Panc1 (cell line): Measurements from ENCODE around the gene DHRS7C. TPM values are rescaled to one million over a fixed set of nuclear protein-coding genes. Genes with fewer than 3 reads are reported as not detected.
A peak's percentile ranks its signal among the peaks of the same experiment; 100 is the strongest.

Source experiments
- ATAC-seq: fragments of 200-7000 bp; cut with Tn5 transposase; 2 replicates; pipeline ENCODE4 v1.9.1; 2020; ENCODE audit warnings: mild to moderate bottlenecking, moderate library complexity
- BruUV-seq: library from RNA; stranded (reverse); fragments of 400-500 nt; replicated peaks from 2 replicates; lab custom pipeline; 2021; lab: Mats Ljungman, UMichigan
- CTCF ChIA-PET: fragments of 300-600 bp; sonication (Branson Sonifier 250); formaldehyde crosslinking; loops from one replicate; lab custom pipeline; 2022; ENCODE audit warnings: antibody characterized with exemption; lab: Charles Lee
- POLR2A ChIA-PET: fragments of 300-600 bp; sonication (Branson Sonifier 250); formaldehyde crosslinking; loops from one replicate; lab custom pipeline; 2022; ENCODE audit warnings: antibody characterized with exemption; lab: Charles Lee
- DNase-seq: peaks from one replicate; pipeline ENCODE4 v3.0.0-alpha.2; 2010; ENCODE audit warnings: low read depth, low spot score
- H3K27ac ChIP-seq: 2 replicates; pipeline ENCODE4 v1.5.1; 2011; ENCODE audit warnings: mild to moderate bottlenecking, low read length, inconsistent platforms
- H3K27me3 ChIP-seq: fragments of 200-500 bp; sonication (Bioruptor generic); 2 replicates; pipeline ENCODE4 v1.6.0; 2014; ENCODE audit warnings: low read length, inconsistent platforms; ENCODE audit not compliant: control insufficient read depth, insufficient read depth
- H3K36me3 ChIP-seq: fragments of 200-500 bp; sonication (Bioruptor generic); 2 replicates; pipeline ENCODE4 v1.5.1; 2014; ENCODE audit warnings: inconsistent platforms, mild to moderate bottlenecking, low read length, moderate library complexity; ENCODE audit not compliant: control insufficient read depth, insufficient read depth
- H3K4me1 ChIP-seq: 2 replicates; pipeline ENCODE4 v1.5.1; 2011; ENCODE audit warnings: inconsistent platforms, mild to moderate bottlenecking, low read length, moderate library complexity; ENCODE audit not compliant: control insufficient read depth, insufficient read depth
- H3K4me3 ChIP-seq, 2 experiments: 2 replicates each; pipeline ENCODE4 v1.5.1; 2011 to 2012; ENCODE audit warnings: low read depth in 2 of 2, low read length in 2 of 2, mild to moderate bottlenecking in 2 of 2, inconsistent platforms in 1 of 2, moderate library complexity in 1 of 2
- H3K9me3 ChIP-seq: fragments of 200-500 bp; sonication (Bioruptor generic); 2 replicates; pipeline ENCODE4 v1.5.1; 2014; ENCODE audit warnings: low read depth, mild to moderate bottlenecking, inconsistent platforms, low read length, moderate library complexity; ENCODE audit not compliant: control insufficient read depth, insufficient read depth
- POLR2AphosphoS5 ChIP-seq: IDR thresholded peaks from 2 replicates; pipeline ENCODE4 v1.6.1; 2012; ENCODE audit warnings: mild to moderate bottlenecking, low read depth, low read length, moderate library complexity
- REST ChIP-seq, 2 experiments: IDR thresholded peaks; 2 replicates each; pipeline ENCODE4 v1.6.1; 2011 to 2012; ENCODE audit warnings: low read depth in 2 of 2, control low read depth in 1 of 2, low read length in 1 of 2, mild to moderate bottlenecking in 1 of 2, moderate library complexity in 1 of 2; ENCODE audit not compliant: insufficient read depth in 1 of 2
- SIN3A ChIP-seq: IDR thresholded peaks from 2 replicates; pipeline ENCODE4 v1.6.1; 2012; ENCODE audit warnings: low read depth, mild to moderate bottlenecking, low read length, moderate library complexity, borderline replicate concordance; ENCODE audit not compliant: insufficient read depth
- TCF7L2 ChIP-seq: IDR thresholded peaks from 2 replicates; pipeline ENCODE4 v1.6.1; 2011; ENCODE audit warnings: mild to moderate bottlenecking, low read depth, low read length, inconsistent platforms
- in situ Hi-C: cut with HindIII; loops from 2 replicates; pipeline ENCODE4 v1.10.0; 2016; ENCODE audit warnings: low sequenced_read_pairs, low pct_unique_long_range_greater_than_20kb
- intact Hi-C: fragments of 100-400 bp; cut with micrococcal nuclease; formaldehyde crosslinking; loops from one replicate; pipeline ENCODE4 v1.10.0; 2022; ENCODE audit not compliant: unreplicated experiment
- total RNA-seq: library from RNA; stranded (reverse); gene quantifications from one replicate; pipeline ENCODE4 v1.2.1, GENCODE V29; 2021; ENCODE audit not compliant: unreplicated experiment
- TF ChIP-seq, protein P1 (sequence below): fragments of 450-650 bp; IDR thresholded peaks from 2 replicates; pipeline ENCODE4 v1.5.1; 2017; ENCODE audit warnings: mild to moderate bottlenecking

DHRS7C gene
- total RNA-seq, 1 experiment from 2014 or later, result not detected

DNA sequence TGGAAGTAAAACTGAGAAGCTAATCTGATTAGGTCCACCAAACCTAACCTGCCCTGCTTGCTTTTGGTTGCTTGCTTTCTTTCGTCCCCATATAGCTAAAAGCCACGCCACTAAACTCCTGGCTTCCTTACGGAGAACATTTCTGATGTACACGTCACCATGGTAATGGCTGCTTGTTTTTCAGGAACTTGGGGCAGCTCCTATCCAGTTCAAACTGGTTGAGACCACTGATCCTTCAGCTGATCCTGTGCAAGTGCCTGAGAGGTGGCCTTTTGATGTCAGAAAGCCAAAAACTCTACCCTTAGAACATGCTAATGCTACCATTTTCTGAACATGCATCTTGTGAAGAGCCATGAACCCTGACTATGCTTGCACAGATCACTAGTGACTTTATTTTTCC lies 14.4 kb upstream of the DHRS7C start:
- in situ Hi-C loops (no loop called here), intact Hi-C loops (no loop called here)
- Histone ChIP-seq H3K27me3 (no peaks in the 10 kb centered on the region; the same call in 1 of the 2 replicates), H3K4me1 (peaks cover 8% of the 10 kb centered on the region), H3K4me3 (no peak overlapping the region), H3K27ac (no peak overlapping the region), H3K9me3 (no peaks in the 10 kb centered on the region), H3K36me3 (no peaks in the 10 kb centered on the region)
- no TSS peak for BruUV-seq
- no peak for TF ChIP-seq REST (IDR thresholded peaks at IDR 0.05; ENCODE audit: insufficient read depth in 1 of 2, low read depth in 2 of 2, low read length in 1 of 2)
- TF ChIP-seq TCF7L2, result no peak
- TF ChIP-seq, protein P1, sequence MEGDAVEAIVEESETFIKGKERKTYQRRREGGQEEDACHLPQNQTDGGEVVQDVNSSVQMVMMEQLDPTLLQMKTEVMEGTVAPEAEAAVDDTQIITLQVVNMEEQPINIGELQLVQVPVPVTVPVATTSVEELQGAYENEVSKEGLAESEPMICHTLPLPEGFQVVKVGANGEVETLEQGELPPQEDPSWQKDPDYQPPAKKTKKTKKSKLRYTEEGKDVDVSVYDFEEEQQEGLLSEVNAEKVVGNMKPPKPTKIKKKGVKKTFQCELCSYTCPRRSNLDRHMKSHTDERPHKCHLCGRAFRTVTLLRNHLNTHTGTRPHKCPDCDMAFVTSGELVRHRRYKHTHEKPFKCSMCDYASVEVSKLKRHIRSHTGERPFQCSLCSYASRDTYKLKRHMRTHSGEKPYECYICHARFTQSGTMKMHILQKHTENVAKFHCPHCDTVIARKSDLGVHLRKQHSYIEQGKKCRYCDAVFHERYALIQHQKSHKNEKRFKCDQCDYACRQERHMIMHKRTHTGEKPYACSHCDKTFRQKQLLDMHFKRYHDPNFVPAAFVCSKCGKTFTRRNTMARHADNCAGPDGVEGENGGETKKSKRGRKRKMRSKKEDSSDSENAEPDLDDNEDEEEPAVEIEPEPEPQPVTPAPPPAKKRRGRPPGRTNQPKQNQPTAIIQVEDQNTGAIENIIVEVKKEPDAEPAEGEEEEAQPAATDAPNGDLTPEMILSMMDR, result no peak
- TF ChIP-seq SIN3A, result no peak
- TF ChIP-seq POLR2AphosphoS5, result no peak
- ATAC-seq (no peak), DNase-seq (no peak)
- POLR2A ChIA-PET, result no interaction called here
- CTCF ChIA-PET, result no interaction called here

- peak overlapping the region in 1 of 2 experiments; percentile 30; a peak in 2 of 4 replicates for H3K4me3 ChIP-seq
- intact Hi-C loops, result no loop called here
- no peak for DNase-seq
Measured at GRCh38 chr17:9802697-9803096, 11.3 kb upstream of the DHRS7C start.

More at GRCh38 chr17:9802697-9803096, 11.3 kb upstream of the DHRS7C start:
- TF ChIP-seq REST (IDR thresholded peaks at IDR 0.05; ENCODE audit: insufficient read depth in 1 of 2, low read depth in 2 of 2, low read length in 1 of 2) (no peak), TCF7L2 (no peak), SIN3A (no peak), POLR2AphosphoS5 (no peak)
- TF ChIP-seq, protein P1, result no peak
- no peaks in the 10 kb centered on the region; the same call in 1 of the 2 replicates for H3K27me3 ChIP-seq
- CTCF ChIA-PET, result no interaction called here
- POLR2A ChIA-PET, result no interaction called here
- ATAC-seq, result peak; percentile 53
- no peaks in the 10 kb centered on the region for H3K9me3 ChIP-seq
- BruUV-seq, result no TSS peak
- H3K27ac ChIP-seq, result no peak overlapping the region
- H3K4me1 ChIP-seq, result peaks cover 8% of the 10 kb centered on the region
- in situ Hi-C loops, result no loop called here
- H3K36me3 ChIP-seq, result no peaks in the 10 kb centered on the region
